NCI-H446 treated with DMSO at 0.1 percent for 48 hours (cell line): Measurements from ENCODE around the gene DMD.
A peak's percentile ranks its signal among the peaks of the same experiment; 100 is the strongest.
"Not testable (repeated sequence)": the region's sequence is repeated elsewhere in the genome, so short reads cannot be mapped to it uniquely, and the experiment has no call there.

Experiments used
- DNase-seq: peaks from one replicate; lab custom pipeline; 2025; lab: John Stamatoyannopoulos, UW

DMD gene

DNA sequence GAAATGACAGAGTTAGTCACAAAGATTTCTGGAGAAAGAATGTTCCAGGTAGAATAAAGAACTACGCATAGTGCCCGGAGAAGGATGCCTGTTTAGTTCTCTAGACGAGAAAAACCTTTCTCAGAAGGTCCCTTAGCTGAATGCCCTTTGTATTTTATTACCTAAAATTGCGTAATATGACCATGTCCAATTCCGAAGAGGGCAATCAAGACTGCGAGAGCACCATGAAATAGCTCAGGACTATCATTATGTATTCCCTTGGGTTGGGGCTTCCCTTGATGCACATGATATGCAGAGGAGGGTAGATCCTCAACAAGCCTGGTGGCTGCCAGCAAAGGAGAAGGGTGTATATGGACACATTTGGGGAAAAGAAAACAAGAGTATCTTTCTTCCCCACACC is 1781.4 kb downstream of the DMD start:
- no peak for DNase-seq

DNA sequence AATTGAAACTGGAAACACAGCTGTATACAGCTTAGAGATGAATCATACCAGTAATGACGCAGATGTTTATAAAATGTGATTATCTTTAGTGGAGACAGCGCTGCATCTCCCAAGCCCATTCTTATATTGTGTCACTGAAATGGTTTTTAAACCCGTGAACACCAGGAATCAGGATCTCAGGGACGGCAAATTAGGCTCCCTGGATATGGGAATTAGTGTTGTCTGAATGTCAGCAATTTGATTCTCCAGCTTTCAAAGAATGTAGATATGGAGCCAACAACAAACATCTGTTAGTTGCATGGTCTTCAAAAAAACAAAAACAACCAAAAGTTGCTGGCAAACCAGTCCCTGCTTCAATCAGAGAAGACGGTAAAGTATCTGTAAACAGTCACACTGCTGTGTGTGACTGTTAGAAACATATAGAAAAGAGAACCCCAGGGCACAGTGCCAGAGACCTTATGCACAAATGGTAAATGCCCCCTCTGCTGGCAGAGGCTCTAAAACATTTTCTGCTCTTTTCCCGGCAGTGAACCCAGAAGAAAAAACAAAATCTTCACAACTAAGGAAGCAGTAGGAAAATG is 1787.7 kb downstream of the DMD start:
- DNase-seq = peak; percentile 12

DNA sequence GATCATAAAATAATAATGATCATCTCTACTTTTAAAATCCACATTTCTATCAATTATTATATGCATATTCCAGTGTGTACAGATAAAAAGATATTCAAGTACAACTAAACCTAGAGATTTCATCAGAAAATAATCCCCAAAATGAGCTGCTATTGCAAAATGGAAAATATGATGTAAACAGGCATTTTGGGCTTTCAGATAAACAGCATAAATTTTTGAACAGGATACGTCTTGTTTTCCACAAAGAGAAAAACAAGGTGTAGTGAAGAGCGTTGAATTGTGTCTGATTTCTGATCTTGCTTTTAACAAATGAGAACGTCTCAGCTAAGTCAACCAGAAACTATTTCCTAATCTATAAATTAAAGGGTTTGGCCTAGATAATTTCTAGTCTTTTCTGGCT is 1789.9 kb downstream of the DMD start:
- DNase-seq = no peak

DNA sequence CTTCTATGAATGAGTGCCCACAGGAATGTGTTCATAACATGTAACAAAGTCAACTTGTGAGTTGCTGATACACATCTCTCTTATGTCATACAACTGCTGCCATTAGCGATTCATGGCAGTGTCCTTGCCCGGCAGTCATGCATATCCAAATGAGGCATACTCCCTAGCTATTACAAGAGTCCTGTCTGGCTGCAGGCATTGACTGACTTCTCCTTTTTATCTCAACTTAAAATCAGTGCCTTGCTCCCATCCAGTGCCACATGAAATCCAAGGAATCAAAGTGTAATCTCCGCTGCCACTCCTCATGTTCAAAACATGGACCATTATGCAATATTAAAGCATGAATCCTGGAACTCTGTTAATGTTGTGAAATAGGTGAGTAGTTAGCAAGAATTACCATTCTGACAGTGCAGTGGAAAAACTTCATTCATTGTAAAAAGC is 1790.6 kb downstream of the DMD start:
- no peak for DNase-seq

DNA sequence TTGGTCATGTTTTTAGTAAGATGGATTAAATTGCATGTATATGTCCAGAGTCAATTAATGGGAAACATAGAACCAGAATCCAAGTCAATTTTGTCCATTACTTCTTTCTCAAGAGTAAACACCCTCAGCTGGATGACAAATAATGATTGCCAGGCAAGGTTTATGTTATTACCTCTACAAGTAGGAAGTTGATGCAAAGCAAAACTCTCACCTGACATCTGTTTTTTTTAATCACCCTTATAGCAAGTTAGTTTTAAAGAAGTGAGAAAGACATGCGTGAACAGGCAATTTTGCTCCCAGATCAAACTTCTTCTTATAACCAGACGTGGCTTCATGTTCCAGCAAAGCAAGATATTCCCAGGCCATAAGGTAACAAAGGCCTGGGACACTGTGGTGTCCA is 1791.0 kb downstream of the DMD start:
- no peak for DNase-seq

DNA sequence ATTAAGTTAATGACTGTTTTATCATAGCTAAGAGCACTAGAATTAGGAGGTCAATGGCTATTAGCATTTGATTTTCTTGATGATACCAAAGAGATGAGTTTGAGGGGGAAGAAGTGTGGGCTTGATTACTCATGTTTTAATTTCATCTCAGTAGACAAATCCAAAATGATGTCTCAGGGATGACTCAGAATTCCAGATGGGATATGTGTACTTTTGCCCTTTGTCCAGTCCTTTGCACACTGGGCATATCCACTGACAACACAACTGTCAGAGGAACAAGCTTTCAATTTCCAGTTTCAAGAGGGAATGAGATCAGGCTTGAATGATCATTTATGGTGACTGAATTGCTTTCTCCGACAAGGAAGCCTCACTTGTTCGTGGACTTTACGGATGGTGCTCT is 1814.2 kb downstream of the DMD start:
- no peak for DNase-seq

DNA sequence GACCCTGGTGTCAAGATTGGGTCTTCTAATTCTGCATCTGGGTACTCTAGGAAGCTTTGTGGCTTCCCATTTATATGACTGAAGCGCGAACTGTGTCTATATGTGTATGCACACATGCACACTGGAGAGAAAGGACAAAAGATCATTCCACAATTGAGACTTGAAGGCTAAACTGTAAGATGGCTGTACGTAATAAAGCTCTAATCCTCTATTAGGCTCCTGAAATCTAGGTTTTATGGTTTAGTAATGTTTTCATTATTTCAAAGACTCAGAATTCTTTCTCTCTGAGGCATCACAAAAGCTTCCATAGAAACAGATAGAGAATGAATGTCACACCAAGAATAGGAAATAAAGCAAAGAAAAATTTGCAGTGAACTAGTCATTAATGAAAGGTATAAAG is 1818.8 kb downstream of the DMD start:
- no peak for DNase-seq

DNA sequence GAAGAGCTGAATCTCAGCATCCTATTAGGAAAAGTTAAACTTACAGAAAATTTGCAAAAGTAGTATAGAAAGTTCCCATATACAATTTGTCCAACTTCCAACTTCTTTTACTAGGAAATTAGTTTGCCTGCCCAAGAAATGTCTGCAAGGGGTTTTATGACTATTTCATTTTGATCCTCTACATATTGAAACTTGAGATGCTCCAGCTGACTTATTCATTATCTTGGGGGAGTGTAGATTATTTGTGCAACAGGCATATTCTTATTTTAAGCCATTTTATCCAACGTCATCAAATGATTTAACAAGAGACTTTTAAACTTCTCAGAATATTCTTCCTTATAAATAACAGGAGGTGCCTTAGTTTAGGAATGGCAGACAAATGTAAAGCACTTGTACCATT is 1822.4 kb downstream of the DMD start:
- no peak for DNase-seq

DNA sequence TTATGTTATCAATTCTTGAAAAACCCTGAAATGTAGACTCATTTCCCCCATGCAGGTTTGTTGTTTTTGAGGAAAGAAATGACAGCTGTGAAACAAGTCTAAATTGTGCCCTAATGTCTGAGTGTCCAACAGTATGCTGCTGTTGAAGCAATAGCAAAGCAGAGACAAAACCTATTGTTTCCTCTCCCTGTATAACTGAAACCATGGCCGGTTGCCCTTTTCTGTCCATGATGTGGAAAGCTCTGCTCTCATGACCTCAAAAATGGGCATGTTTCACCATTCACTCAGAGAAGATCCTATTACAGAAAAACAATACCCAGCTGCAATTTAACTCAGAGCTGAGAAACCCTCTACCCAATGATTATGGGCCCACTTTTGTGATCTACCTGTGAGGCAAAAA is 1826.9 kb downstream of the DMD start:
- DNase-seq = no peak

DNA sequence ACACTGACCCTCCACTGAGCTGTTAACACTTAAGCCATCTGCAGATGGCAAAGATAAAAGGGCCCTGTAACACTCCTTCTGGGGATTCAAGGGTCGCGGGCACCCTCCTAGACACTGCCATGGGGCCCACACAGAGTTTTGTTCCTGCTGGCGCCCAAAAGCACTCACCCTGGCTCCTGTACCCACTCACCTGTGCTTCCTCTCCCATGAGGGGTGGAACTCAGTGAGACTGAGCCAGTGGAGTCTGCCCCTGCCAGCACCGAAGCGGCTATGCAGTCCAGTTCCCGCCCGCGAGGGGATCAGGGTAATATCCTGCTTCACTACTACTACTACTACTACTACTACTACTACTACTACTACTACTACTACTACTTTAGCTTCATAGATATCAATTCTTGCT is 1827.4 kb downstream of the DMD start:
- DNase-seq = no peak

DNA sequence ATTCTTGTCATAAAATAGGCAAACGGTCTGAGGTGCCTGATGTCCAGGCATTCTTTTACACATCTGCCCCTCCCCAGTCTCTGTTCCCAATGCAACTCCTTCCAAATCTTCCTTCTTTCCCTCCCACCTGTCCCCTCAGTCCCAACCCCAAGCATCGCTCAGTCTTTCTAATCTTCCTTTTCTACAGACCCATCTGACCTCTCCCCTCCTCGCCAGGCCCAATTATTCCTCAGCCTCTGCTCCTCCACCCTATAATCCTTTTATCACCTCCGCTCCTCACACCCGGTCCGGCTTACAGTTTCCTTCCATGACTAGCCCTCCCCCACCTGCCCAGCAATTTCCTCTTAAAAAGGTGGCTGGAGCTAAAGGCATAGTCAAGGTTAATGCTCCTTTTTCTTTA is 1832.4 kb downstream of the DMD start:
- DNase-seq = not testable (repeated sequence)

DNA sequence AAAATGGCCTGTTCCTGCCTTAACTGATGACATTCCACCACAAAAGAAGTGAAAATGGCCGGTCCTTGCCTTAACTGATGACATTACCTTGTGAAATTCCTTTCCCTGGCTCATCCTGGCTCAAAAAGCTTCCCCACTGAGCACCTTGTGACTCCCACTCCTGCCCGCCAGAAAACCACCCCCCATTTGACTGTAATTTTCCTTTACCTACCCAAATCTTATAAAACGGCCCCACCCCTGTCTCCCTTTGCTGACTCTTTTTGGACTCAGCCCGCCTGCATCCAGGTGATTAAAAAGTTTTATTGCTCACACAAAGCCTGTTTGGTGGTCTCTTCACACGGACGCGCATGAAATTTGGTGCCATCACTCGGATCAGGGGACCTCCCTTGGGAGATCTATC is 1833.5 kb downstream of the DMD start:
- not testable (repeated sequence) for DNase-seq

DNA sequence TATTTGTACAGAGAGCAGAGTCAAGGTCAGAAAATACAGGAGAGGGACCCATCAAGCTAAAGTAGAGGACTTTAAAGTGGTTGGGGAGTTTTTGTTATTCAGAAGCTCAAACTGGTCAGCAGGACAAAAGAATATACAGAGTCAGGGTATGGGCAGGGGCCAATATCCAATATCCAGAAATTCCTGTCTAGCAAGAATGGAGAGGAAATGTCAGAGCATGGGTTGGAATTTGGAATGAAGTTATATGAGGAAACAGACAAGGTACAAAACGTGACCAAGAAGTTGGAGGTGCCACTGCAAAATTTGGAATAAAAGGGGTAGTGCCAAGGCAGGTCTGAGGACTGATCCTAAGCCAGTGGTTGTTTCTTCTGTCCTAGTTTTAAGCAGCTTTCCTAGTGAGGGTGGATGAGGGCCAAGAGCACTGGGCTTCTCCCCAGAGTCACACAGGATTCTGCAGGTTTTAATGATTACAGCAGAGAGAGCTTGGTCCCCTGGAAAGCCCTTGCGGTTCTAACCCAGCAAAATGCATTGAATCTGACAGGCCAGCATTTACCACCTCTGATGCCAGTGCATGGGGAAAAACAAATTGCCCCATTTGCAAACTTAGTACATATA is 1834.8 kb downstream of the DMD start:
- DNase-seq = no peak

DNA sequence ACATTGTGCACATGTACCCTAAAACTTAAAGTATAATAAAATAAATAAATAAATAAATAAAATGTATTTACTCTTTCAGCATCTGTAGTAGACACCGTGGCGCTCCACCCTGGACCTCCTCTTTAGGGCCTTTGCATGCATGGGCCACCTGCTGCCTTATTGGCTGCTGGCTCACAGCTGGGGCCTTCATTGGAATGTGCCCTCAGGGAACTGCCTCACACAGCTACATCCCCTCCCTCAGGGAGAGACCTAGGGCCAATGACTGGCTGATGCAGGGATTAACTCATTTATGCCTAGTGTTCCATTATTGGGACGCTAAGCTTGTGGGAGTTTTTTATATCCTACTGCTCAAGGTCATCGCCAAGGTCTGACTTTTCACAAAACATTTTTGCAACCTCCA is 1836.6 kb downstream of the DMD start:
- DNase-seq = no peak

DNA sequence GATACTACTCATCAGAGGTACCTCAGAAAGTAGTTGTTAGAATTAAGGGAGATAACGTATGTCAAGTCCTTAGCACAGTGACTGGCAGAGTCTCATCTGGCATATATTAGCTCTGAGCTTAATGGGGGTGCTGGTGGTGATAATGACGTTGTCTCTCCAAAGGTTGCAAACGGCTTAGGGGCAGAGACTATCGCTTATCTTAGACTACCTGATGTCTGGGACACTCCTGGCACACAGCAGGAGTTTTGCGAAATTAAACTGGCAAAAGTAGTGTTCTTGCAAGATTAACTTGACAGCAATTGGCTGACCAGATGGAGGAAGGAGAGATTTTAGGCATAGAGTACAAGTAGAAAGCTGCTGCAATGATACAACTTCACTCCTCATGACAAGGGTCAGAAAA is 1839.4 kb downstream of the DMD start:
- no peak for DNase-seq

DNA sequence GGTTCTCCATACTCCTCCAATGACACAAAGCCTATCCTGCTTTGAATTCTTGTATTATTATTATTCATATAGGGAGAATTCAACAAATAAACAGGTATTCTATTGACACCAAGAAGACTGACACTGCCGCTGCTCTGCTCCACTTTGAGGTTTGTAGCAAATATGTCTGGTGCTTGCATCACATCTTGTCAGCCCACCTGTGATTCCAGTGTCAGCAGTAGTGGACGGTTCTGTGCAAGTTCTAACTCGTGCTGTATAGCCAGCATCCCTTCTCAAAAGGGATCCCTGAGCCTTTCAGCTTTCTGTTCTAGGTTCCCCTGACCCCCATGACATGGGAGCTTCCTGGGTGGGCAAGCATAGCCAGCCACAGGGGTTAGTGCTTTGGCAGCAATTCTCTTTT is 1843.5 kb downstream of the DMD start:
- DNase-seq = no peak

DNA sequence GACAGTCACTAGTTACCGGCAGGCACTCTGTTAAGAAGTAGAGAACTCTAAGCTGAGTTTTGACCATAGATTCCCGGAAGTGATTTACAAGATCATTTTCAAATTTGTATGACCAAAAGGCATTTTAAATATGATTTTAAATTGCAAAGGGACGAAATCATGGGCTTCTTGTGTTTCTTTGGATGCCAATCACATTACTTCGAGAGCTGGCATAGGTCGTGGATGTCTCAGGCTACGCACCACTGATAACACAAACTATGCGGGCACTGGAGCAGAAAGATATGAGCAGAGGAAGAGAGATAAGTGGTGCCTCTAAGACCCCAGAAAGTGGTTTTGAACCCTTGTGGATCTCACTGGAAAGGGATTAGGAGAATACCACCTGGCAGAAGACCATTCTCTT is 1845.3 kb downstream of the DMD start:
- no peak for DNase-seq

DNA sequence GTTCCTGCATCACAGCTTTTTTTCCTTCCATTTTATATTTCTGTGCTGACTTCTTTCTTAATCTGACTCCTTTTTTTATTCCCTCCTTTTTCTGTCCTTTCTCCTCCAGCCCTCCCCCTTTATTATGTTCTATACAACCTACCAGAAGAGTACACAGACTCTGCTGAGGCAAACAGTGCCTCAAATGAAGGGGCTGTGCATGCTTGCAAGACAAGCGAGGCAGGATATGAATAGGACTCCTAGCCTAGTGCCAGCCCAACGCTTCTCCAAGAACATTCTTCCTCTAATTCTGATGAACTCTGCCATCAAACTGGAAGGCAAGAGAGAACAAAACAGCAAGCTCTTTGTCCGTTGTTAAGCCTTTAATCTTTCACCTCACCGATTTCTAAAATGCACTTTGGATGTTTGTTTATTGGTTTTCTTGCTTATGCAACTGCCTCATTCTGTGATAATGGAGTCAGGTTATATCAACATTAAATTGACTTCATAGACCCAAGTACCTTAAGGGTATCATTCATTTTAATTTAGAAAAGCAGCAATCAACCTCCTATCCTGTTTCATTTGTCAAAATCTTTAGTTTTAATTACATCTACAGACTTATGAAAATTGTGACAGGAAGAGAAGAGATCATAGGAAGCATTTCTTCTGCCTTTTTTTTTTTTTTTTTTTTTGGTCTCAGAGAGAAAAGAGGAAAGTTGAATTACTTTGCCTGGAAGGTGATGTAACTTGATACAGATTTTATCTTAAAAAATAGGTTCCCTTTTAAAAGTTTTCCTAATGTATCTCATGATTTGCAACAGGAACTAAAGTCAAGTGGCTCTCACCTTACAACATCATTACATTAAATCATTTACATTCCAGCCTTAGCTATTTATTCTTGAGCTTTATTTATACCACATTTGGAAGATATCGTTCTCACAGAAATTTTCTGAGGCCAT is 1854.8 kb downstream of the DMD start:
- DNase-seq = no peak

DNA sequence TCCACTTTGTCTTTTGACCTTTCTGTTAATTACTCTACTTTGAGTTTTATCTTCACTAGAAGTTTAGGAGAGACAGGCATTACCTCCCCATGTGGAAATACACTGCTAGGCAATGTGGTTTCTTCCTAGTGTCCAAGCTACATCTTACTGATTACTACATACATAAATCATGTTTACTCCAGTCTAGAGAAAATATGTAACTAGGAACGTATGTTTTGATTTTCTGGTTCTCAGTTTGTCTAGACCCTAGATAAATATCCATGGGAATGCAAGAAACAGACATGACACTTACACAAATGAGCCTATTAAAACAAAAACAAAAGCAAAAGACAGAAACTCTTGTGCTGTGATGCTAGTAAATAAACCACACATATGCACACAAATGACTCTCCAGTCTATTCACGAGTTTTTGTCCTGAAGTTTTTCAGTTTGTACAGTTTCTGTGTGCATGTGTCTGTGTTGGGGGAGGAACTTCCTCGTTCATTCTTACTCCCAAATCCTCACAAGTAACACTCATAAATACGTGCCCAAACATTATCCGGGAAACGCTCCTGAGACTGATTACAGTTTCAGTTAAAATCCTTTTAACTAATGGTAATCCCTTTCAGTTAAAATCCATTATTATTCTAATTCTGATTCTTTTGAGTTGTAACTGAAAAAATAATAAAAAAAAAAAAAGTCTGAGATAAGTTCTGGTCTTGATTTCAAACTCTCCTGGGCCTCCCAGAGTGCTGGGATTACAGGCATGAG is 1856.0 kb downstream of the DMD start:
- no peak for DNase-seq

DNA sequence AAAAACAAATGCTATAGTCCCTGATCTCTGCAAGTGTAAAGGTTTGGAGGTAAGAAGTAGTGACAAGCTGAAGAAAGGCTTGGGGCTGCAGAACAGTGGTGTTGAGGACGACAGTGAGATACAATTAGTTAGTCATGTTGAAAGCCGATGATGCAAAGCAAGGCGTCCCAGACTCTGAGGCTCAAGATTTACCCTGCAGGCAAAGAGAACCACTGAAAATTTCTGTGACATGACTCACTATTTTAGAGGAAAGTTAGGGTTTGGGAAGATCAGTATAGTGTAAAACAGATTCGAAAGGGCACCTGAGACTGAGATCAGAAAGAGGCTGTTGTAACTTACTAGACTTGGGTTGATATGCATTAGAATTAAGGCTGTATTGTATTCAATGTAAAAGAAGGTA is 1858.3 kb downstream of the DMD start:
- DNase-seq = no peak

DNA sequence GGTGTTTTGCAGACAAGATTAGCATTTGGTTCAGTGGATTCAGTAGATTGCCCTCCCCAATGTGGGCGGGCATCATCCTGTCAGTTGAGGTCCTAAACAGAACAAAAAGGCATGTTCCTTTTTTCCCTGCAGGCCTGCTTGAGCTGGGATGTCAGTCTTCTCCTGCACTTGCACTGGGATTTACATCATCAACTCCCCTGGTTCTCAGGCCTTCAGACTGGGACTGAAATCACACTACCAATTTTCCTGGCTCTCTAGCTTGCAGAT is 1860.6 kb downstream of the DMD start:
- DNase-seq = no peak

DNA sequence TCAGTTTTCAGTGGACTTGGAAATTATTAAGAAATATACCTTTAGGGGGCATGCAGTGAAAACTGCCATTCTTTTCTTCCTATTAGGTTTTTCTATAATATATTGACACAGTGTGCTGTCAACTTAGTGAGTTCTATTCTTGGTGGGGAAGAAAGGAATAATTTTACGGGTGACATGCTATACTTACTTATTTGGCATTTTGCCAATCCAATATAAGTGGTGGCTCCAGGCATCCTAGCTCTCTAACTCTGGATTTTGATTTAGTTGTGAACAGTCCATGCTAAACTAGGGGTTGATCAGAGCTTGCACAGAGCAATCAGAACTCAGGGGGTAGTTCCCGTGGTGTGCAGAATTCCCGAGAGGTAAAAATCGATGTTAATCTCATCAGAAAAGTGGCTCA is 1861.8 kb downstream of the DMD start:
- DNase-seq = no peak

DNA sequence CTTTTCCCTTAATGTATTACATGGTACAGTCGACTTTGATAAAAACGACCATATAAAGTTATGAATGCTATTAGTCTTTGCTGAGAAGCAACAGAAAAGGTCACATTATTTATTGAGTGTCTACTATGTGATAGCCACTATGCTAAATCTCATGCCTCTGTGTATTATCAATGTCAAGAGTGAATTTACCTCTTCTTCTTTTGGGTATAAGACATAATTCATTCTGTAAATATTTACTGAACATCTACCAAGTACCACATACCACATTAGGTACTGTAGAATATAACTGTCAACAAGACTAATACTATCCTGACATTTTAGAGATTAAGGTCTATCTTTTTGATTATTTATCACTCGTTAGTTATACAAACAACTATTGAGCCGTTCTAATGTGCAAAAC is 1870.8 kb downstream of the DMD start:
- DNase-seq = no peak
